GM19238 (cell line): ENCODE results near the gene SMIM1.
A peak's percentile ranks its signal among the peaks of the same experiment; 100 is the strongest.
"Not testable (repeated sequence)": the region's sequence is repeated elsewhere in the genome, so short reads cannot be mapped to it uniquely, and the experiment has no call there.

Source experiments
- DNase-seq: peaks from one replicate; pipeline ENCODE4 v3.0.0; 2011; ENCODE audit warnings: low spot score; ENCODE audit not compliant: insufficient read length

SMIM1 gene

DNA sequence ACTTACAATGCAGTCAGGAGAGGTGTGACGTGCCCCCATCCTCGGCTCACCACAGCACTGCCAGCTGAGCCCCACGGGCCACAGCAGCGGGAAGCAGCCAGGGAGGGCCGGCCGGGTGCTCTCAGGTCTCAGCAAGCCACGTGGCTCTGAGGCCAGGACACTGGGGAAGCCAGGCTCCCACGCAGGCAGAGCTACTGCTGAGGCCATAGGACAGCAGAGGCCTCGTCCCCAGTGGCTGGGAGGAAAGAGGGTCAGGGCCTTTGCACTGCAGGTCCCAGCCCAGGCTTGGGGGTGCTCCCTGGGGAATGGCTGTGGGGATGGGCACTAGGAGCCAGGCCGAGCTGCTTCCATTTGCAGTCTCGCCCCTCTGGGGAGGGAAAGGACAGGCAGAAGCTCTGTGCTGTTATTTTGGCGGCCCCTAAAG, 18.0 kb downstream of the SMIM1 start:
- DNase-seq, result no peak

DNA sequence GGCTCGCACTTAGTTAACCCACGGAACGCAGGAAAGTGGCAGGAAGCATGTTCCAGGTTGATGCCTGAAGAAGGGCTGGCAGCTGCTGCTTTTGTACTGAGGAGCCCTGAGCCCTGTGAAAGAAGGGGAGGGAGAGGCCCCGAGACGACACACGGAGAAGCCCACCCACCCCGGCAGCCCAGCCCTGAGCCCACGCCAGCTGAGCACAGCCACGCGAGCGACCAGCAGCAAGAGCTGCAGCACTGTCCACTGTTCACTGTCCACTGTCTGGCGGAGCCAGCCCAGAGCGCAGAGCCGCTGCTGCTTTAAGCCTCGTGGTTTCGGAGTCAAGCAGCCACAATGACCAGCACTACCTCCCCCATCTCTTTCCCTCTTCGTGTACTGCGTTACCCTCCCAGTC, 18.4 kb downstream of the SMIM1 start:
- DNase-seq, result no peak

DNA sequence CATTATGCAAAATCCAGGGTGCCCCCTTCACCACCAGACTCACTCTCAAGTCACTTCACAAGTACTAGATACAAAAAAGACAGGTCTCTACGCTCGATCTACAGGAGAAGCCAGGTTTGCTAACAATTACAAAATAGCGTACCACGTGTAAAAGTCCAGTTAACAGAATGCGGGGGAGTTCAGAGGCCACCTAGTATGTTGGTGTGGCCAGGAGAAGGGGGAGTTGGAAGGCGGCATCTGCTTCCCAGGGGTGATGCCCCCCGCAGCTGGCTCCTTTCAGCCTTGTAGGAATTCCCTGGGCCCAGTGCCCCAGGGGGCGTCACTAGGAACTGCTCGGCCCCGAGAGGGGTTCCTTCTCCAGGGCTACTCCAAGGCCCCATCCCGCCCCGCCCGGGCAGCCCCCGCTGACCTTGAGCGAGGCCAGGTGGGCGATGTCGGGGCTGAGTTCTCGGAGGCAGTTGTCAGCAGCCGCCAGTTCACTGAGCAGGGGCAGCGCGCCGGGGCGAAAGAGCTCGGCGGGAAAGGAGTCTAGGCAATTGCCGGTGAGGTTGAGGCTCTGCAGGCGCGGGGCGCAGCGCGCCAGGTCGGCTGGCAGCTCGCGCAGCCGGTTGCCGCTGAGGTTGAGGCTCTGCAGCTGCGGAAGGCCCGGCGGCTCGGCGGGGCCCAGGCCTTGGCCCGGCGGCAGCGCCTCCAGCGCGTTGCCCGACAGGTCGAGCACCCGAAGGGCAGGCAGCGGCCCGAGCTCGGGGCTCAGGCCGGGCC, 23.1 kb downstream of the SMIM1 start:
- DNase-seq, result no peak

DNA sequence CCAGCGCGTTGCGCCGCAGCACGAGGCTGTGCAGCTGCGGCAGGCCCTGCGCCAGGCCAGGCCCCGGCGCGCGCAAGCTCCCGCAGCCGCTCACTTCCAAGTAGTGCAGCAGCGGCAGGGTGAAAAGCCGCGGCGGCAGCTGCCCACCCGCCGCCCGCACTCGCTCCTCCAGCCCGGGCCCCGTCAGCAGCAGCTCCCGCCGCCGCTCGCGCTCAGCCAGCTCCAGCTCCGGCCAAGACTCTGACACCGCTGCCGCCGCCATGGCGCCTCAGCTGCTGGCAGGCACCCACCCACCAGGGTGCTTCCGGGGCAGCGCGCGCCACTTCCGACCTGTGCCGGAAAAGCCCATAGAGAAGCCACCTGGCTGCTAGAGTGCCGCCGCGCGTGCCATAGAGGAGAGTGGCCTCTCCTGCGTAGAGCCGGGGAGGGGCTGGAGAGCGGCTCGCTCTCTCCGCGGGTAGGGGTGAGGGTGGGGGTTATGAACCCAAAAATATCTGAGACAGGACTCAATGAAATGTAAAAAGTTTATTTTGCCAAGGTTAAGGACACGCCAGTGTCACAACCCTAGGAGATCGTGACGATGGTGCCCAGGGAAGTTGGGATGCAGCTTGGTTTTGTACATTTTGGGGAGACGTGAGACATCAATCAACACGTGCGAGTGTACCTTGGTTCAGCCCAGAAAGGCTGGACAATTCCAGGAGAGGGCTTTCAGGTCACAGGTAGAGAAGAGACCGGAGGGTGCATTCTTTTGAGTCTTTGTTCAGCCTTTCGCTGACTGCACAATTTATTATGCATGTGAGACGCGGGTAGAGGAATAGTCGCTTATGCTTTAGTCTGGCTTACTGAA, 23.9 kb downstream of the SMIM1 start, which contains the start of gene LRRC47:
TSS of gene LRRC47 (minus strand) at position 284 of the 847 bp plus-strand sequence. CDS start at position 262, 22 bp downstream.
- peak; percentile 100 for DNase-seq

DNA sequence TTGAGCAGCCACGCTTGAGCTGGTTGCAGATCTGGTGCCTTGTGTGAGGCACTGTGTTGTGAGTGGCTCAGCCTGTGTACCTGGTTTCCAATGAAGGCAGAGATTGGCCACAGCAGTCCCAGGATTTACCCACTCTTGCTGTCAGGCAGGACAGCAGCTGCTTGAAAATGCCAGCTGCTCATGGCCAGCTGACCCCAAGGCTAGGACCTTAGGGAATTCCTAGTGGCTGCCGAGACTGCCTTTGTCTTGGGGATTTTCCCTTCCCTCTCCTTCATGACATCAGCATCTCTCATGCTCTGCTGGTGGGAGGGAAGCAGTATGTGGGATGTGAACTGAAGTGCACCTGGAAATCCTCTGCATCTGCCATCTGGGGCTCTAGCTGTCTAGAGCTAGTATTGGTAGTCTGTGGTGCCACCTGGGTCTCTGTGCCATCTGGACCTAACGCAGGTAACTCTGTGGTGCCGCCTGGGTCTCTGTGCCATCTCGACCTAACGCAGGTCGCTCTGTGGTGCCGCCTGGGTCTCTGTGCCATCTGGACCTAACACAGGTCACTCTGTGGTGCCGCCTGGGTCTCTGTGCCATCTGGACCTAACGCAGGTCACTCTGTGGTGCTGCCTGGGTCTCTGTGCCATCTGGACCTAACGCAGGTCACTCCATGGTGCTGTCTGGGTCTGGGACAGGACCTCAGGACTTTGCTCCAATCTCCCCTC, 27.6 kb downstream of the SMIM1 start:
- DNase-seq, result no peak

DNA sequence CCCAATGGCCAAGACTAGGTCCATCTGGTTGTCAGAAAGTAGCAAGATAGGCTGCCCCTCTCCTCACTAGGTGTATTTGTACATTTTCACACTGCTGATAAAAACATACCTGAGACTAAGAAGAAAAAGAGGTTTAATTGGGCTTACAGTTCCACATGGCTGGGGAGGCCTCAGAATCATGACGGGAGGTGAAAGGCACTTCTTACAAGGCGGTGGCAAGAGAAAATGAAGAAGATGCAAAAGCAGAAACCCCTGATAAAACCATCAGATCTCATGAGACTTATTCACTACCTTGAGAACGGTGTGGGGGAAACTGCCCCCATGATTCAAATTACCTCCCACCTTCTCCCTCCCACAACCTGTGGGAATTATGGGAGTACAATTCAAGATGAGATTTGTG, 28.2 kb downstream of the SMIM1 start:
- DNase-seq, result not testable (repeated sequence)

DNA sequence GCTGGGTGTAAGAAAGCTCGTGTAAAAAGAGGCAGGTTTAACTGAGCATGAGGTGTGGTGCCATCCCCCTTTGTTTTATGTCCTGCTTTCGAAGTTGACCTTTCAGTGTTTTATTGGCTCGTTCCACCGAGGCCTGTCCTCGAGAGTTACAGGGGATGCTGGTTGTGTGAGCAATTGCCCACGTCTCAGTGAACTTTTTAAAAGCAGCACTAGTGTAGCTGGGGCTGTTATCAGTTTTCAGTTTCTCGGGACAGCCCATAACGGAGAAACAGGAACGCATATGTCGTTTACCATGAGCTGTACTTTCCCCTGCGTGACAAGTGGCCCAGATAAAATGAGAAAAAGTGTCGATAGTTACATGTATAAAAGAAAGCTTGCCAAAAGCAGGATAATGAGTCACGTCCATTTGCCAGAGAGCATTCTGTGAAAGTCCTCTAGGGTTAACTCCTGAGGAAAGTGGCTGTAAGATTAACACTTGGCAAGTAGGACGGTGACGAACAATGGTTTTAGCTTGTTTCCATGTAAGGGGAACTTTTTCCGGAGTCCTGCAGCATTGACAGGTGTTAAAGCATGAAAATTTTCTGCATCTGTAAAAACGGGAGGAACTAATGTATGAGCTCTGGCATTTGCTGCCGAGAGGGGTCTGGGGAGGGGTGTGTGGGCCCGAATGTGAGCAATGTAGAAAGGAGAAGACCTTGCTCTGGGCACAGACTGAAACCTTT, 31.5 kb downstream of the SMIM1 start:
- no peak for DNase-seq

DNA sequence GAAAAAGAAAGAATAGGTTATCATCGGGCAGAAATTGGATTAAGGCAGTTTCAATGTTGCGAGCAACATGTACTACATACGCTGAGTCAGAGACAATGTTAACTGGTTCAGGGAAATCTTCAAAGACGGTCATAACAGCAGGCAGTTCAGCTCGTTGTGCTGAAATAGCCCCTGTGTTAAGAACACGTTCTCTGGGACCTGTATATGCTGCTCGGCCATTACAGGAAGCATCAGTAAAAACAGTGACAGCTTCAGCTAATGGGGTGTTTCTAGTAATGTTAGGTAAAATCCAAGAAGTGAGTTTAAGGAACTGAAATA, 32.0 kb downstream of the SMIM1 start:
- DNase-seq, result not testable (repeated sequence)

DNA sequence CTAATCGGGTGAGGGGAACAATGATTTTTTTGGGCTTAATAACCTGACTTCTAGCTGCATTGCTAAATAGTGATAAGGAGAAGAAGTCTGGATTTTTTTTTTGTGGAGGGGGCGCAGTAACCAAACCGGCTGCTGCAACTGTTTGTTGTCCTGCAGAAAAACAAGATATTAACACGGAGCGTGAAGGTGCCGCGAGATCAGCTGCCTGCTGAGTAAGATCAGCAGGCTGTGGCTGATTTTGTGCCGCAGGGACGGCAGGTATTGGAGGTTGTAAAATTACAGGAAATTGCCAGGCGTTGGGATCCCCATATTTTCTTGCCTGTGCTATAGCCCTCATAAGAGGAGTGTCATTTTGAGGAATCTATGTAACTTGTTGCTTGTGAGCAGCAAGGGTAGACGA, 32.5 kb downstream of the SMIM1 start:
- no peak for DNase-seq

DNA sequence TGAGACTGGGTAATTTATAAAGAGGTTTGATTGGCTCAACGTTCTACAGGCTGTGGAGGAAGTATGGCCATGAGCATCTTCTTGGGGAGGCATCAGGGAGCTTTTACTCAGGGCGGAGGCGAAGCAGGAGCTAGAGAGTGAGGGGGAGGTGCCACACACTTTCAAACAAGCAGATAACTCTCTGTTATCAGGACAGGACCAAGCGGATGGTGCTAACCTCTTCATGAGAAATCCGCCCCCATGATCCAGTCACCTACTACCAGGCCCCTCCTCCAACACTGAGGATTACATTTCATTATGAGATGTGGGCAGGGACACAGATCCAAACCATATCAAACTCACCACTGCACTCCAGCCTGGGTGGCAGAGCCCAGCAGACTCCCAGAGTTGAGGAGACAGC, 35.2 kb downstream of the SMIM1 start:
- no peak for DNase-seq

DNA sequence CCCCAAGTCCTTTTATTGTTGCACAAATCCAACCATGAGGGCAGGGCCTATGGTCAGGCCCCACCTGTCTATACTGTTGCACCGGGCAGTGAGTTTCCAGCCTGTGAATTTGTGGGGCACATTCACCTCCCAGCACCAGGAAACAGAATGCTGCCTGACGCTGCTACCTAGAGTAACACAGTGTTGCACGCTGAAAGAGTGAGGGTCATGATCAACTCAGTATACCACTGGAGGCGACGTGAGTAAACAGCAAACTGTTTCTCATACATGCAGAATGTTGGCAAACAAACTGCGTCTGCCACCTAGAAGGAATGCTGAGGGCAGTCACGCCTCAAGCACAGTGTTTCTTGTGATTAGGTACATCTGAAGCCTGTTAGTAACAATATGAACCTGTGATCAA, 37.1 kb downstream of the SMIM1 start:
- no peak for DNase-seq

DNA sequence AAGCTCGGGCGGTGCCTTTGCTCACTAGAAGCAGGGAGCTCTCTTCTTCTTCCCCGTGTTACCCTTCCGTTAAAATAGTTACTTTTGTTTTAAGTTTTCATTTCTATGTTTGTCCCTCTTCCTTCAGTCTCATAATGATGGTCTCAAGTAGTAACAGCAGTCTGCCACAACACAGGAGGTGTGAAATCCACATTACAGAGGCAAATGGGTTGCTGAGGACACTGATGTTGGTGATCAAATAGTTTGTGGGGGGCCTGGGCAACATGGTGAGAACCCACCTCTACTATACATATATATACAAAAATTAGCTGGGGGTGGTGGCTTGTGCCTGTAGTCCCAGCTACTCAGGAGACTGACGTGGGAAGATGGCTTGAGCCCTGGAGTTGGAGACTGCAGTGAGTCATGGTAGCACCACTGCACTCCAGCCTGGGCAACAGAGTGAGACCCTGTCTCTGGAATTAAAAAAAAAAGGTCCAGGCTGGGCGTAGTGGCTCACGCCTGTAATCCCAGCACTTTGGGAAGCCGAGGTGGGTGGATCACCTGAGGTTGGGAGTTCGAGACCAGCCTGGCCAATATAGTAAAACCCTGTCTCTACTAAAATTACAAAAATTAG, 37.7 kb downstream of the SMIM1 start:
- DNase-seq, result not testable (repeated sequence)

DNA sequence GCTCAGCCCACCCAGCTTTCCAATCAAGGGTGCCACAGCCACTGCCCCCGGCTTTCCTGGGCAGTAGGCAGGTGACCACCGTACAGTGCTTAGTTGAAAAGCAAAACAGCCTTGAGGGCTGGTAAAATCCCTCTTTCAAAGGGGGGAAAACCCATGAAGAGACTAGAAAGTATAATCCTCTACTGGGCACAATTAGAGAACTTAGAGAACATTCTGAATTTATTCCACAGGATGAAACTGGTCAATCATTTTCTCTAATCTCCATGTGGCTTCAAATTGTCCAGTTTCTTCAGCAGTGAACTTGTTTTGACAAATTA, 39.0 kb downstream of the SMIM1 start:
- no peak for DNase-seq

DNA sequence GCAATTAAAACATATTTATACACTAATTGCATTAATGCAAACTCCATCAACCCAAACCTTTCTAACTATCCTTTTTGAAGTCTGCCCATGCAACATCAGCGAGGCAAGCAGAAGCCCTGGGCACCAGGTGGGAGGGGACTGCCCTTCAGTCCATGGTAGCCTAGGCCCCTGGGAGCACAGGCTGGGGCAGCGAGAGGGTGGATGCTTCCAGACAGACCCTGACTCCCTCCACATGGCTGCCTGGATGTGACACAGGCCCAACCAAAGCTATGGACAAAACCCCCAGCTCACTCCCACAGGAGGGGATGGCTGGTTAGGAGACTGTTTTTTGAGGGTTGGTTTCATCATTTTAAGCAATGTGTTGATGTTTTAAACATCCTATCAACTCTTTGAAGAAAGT, 41.5 kb downstream of the SMIM1 start:
- DNase-seq, result no peak

DNA sequence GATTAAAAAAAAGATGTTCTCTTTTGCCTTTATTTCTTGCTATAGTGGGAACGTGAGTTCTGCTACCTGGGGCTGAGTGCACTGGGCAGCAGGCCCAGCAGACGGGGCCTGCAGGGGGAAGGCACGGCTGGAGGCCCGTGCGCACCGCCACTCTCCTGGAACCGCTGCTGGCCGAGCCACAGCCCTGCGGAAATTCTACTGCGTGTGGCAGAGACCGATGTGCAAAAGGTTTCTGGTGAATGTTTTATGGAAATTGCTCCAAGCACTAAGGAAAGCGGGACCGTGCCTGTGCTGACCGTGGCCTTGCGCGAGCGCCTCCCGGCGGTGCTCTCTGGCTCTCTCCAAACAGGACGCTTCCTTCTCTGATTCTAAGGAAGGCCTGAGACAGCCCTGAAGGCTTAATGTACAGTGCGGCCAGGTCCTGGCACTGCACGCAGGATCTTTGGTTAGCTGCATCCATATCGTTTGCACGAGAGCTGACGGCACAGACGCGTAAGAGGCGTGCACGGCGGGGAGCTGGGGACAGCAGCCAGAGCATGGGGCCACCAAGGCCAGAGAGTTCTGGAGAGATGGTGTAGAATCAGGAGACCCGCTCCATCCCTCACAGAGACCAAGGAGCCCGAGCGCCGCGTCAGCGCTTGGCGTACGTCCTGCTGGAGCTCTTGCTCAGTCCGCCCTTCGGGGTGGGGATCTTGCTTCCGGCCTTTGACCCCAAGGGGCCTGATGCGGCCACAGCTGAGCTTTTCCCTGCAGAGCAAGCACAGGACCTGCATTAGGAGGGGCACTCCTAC, 42.4 kb downstream of the SMIM1 start:
- no peak for DNase-seq

DNA sequence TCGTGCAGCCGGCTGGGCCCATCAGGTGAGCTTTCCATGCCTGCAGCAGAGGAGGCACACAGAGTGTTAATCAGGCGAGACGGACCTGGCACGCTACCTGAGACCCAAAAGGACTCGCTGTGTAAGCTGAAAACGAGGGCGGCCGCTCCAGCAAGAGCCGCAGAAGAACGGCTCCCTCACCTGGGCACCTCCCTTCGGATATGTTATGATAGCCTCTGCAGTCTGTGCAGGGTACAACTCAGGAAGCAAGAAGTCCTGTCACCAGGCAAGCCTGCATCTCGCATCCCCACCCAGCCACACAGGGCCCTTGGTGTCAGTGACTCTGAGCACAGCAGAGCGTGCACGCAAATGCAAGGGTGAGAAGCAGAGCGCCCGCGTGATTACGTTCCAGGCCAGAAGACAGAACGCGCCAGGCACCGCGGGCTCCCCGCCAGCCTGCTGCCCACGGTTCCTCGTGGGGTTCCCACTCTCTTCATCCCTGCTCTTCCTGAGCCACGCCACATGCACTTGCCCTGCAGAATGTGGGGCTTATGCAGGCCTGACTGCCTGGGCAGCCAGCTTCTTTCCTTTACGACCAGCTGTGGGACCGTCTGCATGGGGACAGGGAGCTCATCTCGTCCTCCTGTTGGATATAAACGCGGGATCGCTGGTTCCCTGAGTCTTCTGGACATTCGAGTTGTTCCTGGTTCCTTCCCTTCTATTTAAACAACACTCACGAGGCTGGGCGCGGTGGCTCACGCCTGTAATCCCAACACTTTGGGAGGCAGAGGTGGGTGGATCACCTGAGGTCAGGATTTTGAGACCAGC, 44.0 kb downstream of the SMIM1 start:
- no peak for DNase-seq

DNA sequence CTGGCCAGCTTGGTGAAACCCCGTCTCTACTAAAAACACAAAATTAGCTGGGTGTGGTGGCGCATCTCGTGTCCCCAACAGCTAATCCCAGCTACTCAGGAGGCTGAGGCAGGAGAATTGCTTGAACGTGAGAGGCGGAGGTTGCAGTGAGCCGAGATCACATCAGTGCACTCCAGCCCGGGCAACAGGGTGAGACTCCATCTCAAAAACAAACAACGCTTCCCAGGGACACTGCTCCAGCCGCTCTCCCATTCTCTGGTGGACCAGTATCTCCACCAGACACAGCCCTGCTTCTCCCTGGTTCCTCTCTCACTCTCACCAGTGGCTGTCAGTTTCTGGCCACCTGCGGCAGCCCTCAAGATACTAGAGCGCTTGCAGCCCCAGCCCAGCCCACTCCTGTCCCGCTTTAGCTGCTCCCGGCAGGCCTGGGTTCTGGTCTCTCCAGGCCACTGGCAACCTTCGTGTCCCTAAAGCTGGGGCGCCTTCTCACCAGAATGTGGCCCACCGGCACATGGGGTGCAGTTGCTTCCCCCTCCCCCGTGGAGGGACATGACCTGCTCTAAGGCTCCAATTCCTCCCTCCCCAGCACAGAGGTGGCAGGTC, 44.7 kb downstream of the SMIM1 start:
- DNase-seq, result no peak

DNA sequence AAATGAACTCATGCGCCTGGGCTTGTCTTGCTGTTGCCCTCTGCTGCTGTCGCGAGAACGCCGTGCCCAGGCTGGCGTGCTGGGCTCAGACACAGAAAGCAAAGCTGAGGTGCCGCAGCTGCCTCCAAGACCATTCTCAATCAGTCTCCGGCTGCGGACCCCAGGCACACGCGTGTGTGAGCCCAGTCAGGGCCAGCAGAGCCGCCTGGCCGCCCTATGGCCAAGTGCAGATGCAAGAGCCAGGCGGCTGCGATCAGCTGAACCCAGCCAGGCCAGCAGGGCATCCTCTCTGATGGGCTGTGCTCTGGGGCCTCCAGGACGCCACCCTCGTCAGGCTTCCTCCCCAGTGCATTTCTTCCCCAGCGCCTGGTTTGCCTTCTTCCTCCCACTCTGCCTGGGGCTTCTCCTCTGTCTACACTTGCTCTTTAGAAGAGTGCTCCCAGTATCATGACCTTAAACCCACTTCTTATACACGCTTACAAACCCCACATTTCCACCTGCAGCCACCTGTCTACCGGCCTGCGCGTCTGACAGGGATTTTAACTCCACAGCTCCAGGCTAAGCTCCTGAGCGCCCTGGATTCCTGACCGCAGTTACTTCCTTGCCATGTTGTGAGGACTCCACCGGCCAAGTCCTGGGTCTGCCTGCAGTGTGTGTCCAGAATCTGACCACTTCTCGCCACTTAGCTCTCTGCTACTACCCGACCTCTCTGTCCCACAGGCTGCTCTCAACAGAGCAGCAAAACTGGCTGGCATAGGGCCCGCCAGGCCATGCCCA, 45.5 kb downstream of the SMIM1 start:
- DNase-seq, result no peak
